HepG2 (cell line): ENCODE measurements around the gene COQ5. TPM values are rescaled to one million over a fixed set of nuclear protein-coding genes. Genes with fewer than 3 reads are reported as not detected.

Experiments used
- ATAC-seq: fragments of 200-7000 bp; cut with Tn5 transposase; 3 replicates; pipeline ENCODE4 v1.9.1; 2020; ENCODE audit warnings: mild to moderate bottlenecking, moderate library complexity
- BruUV-seq: library from RNA; stranded (reverse); fragments of 400-500 nt; replicated peaks from 2 replicates; lab custom pipeline; 2021; lab: Mats Ljungman, UMichigan
- CTCF ChIA-PET: fragments of 300-600 bp; formaldehyde crosslinking; extraction: SDS; loops from one replicate; lab custom pipeline; 2021; ENCODE audit warnings: low total read pairs, inconsistent platforms, low intra/inter-chr PET ratio; lab: Yijun Ruan, JAX
- POLR2A ChIA-PET: fragments of 350-600 bp; sonication (Branson Sonifier 250); formaldehyde crosslinking; loops from one replicate; lab custom pipeline; 2020; ENCODE audit warnings: antibody characterized with exemption, inconsistent platforms; lab: Yijun Ruan, JAX
- DNase-seq: peaks from one replicate; pipeline ENCODE4 v3.0.0-alpha.2; 2015; ENCODE audit warnings: low spot score
- FAIRE-seq: peaks from 3 replicates; lab custom pipeline; 2011; peaks lifted over from hg19 to GRCh38; lab: Jason Lieb, UNC
- H2AFZ ChIP-seq: one replicate; pipeline ENCODE4 v1.6.1; 2011; ENCODE audit warnings: low read length, inconsistent platforms
- H3K27ac ChIP-seq: fragments of 300-600 bp; 3 replicates; pipeline ENCODE4 v1.8.0; 2011; ENCODE audit warnings: mixed run types, mild to moderate bottlenecking, mixed read lengths, low read length, inconsistent platforms; ENCODE audit not compliant: insufficient read depth; ENCODE audit errors: extremely low read length
- H3K27me3 ChIP-seq, 2 experiments: fragments of 200-600 bp in 1 of 2; 2 replicates in 1 of 2; 3 replicates in 1 of 2; pipeline versions ENCODE4 v1.6.0 to v1.8.0; 2011; ENCODE audit warnings: low read length in 2 of 2, mild to moderate bottlenecking in 2 of 2, moderate library complexity in 2 of 2, inconsistent platforms in 1 of 2; ENCODE audit not compliant: insufficient read depth in 2 of 2, control insufficient read depth in 1 of 2
- H3K36me3 ChIP-seq, 2 experiments: fragments of 200-600 bp in 1 of 2; replicated peaks in 1 of 2; 2 replicates in 1 of 2; 3 replicates in 1 of 2; pipeline versions ENCODE4 v1.5.1 to v1.8.0; 2011; ENCODE audit warnings: low read length in 2 of 2, inconsistent platforms in 1 of 2; ENCODE audit not compliant: insufficient read depth in 2 of 2, control insufficient read depth in 1 of 2
- H3K4me1 ChIP-seq: 2 replicates; pipeline ENCODE4 v1.5.1; 2012; ENCODE audit warnings: low read length, inconsistent platforms; ENCODE audit not compliant: insufficient read depth
- H3K4me2 ChIP-seq: 2 replicates; pipeline ENCODE4 v1.6.0; 2011; ENCODE audit warnings: low read depth, low read length, inconsistent platforms
- H3K4me3 ChIP-seq, 3 experiments: fragments of 200-600 bp in 1 of 3; sonication (generic), shearing (Covaris generic) in 1 of 3; replicated peaks in 1 of 3; 2 replicates each; pipeline ENCODE4 v1.5.1; 2011 to 2016; ENCODE audit warnings: low read length in 3 of 3, inconsistent platforms in 2 of 3, low read depth in 2 of 3, mild to moderate bottlenecking in 2 of 3, control low read depth in 1 of 3, mixed read lengths in 1 of 3; ENCODE audit not compliant: insufficient read depth in 1 of 3
- H3K79me2 ChIP-seq: one replicate; pipeline ENCODE4 v1.6.1; 2011; ENCODE audit warnings: low read length, inconsistent platforms; ENCODE audit not compliant: insufficient read depth
- H3K9ac ChIP-seq: 2 replicates; pipeline ENCODE4 v1.6.0; 2011; ENCODE audit warnings: mild to moderate bottlenecking, low read depth, low read length, inconsistent platforms; ENCODE audit not compliant: insufficient read depth
- H3K9me3 ChIP-seq: 2 replicates; pipeline ENCODE4 v1.5.1; 2012; ENCODE audit warnings: mild to moderate bottlenecking, low read length
- H4K20me1 ChIP-seq: 2 replicates; pipeline ENCODE4 v1.6.0; 2011; ENCODE audit warnings: inconsistent platforms, mild to moderate bottlenecking, low read length, moderate library complexity; ENCODE audit not compliant: insufficient read depth
- CHD2 ChIP-seq: IDR thresholded peaks from 2 replicates; pipeline ENCODE4 v1.6.1; 2011; ENCODE audit warnings: low read depth, low read length, improper control_type of control experiment
- FOXK2 ChIP-seq: fragments of 450-650 bp; IDR thresholded peaks from 2 replicates; pipeline ENCODE4 v1.6.1; 2016
- GRHL1 ChIP-seq: sonication (generic); formaldehyde crosslinking; conservative IDR thresholded peaks from 2 replicates; pipeline ENCODE4 v1.8.0; 2022; ENCODE audit warnings: missing genetic modification reagents
- HDAC6 ChIP-seq: fragments of 200-600 bp; sonication (generic); IDR thresholded peaks from 2 replicates; pipeline ENCODE4 v1.7.0; 2017; ENCODE audit warnings: mild to moderate bottlenecking, antibody characterized with exemption, low read length, low read depth
- STAG1 ChIP-seq: sonication (generic); formaldehyde crosslinking; IDR thresholded peaks from 2 replicates; pipeline ENCODE4 v1.4.0; 2020; ENCODE audit warnings: missing genetic modification reagents
- ZBTB20 ChIP-seq: sonication (generic); formaldehyde crosslinking; IDR thresholded peaks from 2 replicates; pipeline ENCODE4 v1.8.1; 2023; ENCODE audit warnings: missing genetic modification reagents, low read depth, mild to moderate bottlenecking, borderline replicate concordance
- ZNF264 ChIP-seq: sonication (generic); formaldehyde crosslinking; IDR thresholded peaks from 2 replicates; pipeline ENCODE4 v1.4.0; 2020; ENCODE audit warnings: missing genetic modification reagents
- ZNF660 ChIP-seq: sonication (generic); formaldehyde crosslinking; IDR thresholded peaks from 2 replicates; pipeline ENCODE4 v1.5.1; 2020; ENCODE audit warnings: mild to moderate bottlenecking, low read depth, missing genetic modification reagents, borderline replicate concordance
- WGBS: methylation state at CpG from one replicate; pipeline ENCODE4 v1.1.6; 2017; ENCODE audit warnings: low lambda C conversion rate; 5-methylcytosine and 5-hydroxymethylcytosine counted together
- in situ Hi-C: cut with HindIII; loops from 2 replicates; pipeline ENCODE4 v1.10.0; 2017; ENCODE audit warnings: low pct_unique_long_range_greater_than_20kb; ENCODE audit not compliant: extremely low pct_ligation_motif_present
- intact Hi-C: fragments of 100-400 bp; cut with micrococcal nuclease; formaldehyde crosslinking; loops from one replicate; pipeline ENCODE4 v1.10.0; 2022; ENCODE audit not compliant: unreplicated experiment
- polyA plus RNA-seq, 8 experiments: library from polyadenylated mRNA; depleted of rRNA in 3 of 8; stranded (reverse) in 7 of 8; unstranded in 1 of 8; fragments of >200 nt; fragmentation: Illumina TruSeq in 4 of 8; extraction: Trizol in 4 of 8; gene quantifications; 2 replicates each; pipeline versions ENCODE4 v1.2.1 to v1.2.3, GENCODE V29; 2011 to 2016; ENCODE audit warnings: low read depth in 4 of 8, missing spikeins in 1 of 8, mixed read lengths in 1 of 8; ENCODE audit not compliant: insufficient read depth in 1 of 8
- total RNA-seq, 5 experiments: library from RNA; depleted of rRNA; stranded (reverse); fragments of >200 nt; fragmentation: Illumina TruSeq; extraction: Trizol; gene quantifications; 2 replicates each; pipeline ENCODE4 v1.2.3, GENCODE V29; 2016; ENCODE audit warnings: low read depth in 1 of 5
- TF ChIP-seq, protein P1 (sequence below): IDR thresholded peaks from 2 replicates; pipeline ENCODE4 v1.6.1; 2016; ENCODE audit warnings: low read depth
- TF ChIP-seq, protein P2 (sequence below): fragments of 450-650 bp; IDR thresholded peaks from 2 replicates; pipeline ENCODE4 v1.6.1; 2017; ENCODE audit warnings: mild to moderate bottlenecking

The COQ5 gene
- total and polyA plus RNA-seq, 2 of the 13 experiments (the other 11 are each of a cell fraction or from before 2014, with no cell fraction given) = 36.4 to 41.5 TPM

- WGBS = 94% methylated on average over 8 of the region's 8 CpGs
- TF ChIP-seq ZNF660 (CRISPR knock-in tag) (no peak), FOXK2 (no peak), GRHL1 (CRISPR knock-in tag) (no peak), ZNF264 (no peak), ZBTB20 (CRISPR knock-in tag) (no peak), HDAC6 (no peak), CHD2 (no peak)
- TF ChIP-seq, all 625 proteins: peak for 0
- in situ Hi-C loops = no loop called here
- no peak for FAIRE-seq
- no peak overlapping the region for H3K27ac ChIP-seq
- no peaks in the 10 kb centered on the region for H3K4me1 ChIP-seq
- no peaks in the 10 kb centered on the region for H3K9me3 ChIP-seq
- H3K79me2 ChIP-seq = no peaks in the 10 kb centered on the region
- no peak for DNase-seq
- H3K4me3 ChIP-seq = no peak overlapping the region
- BruUV-seq = no TSS peak
- peaks cover 4% of the 10 kb centered on the region; the same call in 1 of the 2 replicates for H4K20me1 ChIP-seq
- no peak for ATAC-seq
- H3K36me3 ChIP-seq = peaks cover 42 to 85% of the 10 kb centered on the region in 2 experiments
- CTCF ChIA-PET = no interaction called here
- no peak overlapping the region for H3K4me2 ChIP-seq
- no peaks in the 10 kb centered on the region for H3K27me3 ChIP-seq
- intact Hi-C loops = no loop called here
- H2AFZ ChIP-seq = no peak overlapping the region
- H3K9ac ChIP-seq = no peak overlapping the region
- POLR2A ChIA-PET = no interaction called here
Observed at GRCh38 chr12:120562906-120563305, 33.9 kb upstream of the COQ5 start.

GRCh38 chr12:120557589-120557988, 28.6 kb upstream of the COQ5 start:
- Histone ChIP-seq H4K20me1 (peaks cover 4% of the 10 kb centered on the region), H3K4me1 (no peaks in the 10 kb centered on the region), H3K9me3 (no peaks in the 10 kb centered on the region), H3K4me2 (no peak overlapping the region), H2AFZ (no peak overlapping the region), H3K79me2 (peaks cover under 1% of the 10 kb centered on the region), H3K9ac (no peak overlapping the region), H3K27ac (no peak overlapping the region), H3K27me3 (no peaks in the 10 kb centered on the region), H3K36me3 (peaks cover 31 to 74% of the 10 kb centered on the region in 2 experiments), H3K4me3 (no peak overlapping the region)
- intact Hi-C loops = no loop called here
- 98% methylated on average over 2 of the region's 2 CpGs for WGBS
- ATAC-seq = no peak
- no peak for FAIRE-seq
- no peak for DNase-seq
- POLR2A ChIA-PET = no interaction called here
- CTCF ChIA-PET = no interaction called here
- no TSS peak for BruUV-seq
- in situ Hi-C loops = no loop called here
- TF ChIP-seq, protein P1, sequence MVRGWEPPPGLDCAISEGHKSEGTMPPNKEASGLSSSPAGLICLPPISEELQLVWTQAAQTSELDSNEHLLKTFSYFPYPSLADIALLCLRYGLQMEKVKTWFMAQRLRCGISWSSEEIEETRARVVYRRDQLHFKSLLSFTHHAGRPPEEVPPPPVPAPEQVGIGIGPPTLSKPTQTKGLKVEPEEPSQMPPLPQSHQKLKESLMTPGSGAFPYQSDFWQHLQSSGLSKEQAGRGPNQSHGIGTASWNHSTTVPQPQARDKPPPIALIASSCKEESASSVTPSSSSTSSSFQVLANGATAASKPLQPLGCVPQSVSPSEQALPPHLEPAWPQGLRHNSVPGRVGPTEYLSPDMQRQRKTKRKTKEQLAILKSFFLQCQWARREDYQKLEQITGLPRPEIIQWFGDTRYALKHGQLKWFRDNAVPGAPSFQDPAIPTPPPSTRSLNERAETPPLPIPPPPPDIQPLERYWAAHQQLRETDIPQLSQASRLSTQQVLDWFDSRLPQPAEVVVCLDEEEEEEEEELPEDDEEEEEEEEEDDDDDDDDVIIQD (CRISPR knock-in tag) = no peak
- no peak for TF ChIP-seq GRHL1 (CRISPR knock-in tag)
- no peak for TF ChIP-seq STAG1 (CRISPR knock-in tag)
- TF ChIP-seq, protein P2, sequence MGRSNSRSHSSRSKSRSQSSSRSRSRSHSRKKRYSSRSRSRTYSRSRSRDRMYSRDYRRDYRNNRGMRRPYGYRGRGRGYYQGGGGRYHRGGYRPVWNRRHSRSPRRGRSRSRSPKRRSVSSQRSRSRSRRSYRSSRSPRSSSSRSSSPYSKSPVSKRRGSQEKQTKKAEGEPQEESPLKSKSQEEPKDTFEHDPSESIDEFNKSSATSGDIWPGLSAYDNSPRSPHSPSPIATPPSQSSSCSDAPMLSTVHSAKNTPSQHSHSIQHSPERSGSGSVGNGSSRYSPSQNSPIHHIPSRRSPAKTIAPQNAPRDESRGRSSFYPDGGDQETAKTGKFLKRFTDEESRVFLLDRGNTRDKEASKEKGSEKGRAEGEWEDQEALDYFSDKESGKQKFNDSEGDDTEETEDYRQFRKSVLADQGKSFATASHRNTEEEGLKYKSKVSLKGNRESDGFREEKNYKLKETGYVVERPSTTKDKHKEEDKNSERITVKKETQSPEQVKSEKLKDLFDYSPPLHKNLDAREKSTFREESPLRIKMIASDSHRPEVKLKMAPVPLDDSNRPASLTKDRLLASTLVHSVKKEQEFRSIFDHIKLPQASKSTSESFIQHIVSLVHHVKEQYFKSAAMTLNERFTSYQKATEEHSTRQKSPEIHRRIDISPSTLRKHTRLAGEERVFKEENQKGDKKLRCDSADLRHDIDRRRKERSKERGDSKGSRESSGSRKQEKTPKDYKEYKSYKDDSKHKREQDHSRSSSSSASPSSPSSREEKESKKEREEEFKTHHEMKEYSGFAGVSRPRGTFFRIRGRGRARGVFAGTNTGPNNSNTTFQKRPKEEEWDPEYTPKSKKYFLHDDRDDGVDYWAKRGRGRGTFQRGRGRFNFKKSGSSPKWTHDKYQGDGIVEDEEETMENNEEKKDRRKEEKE = no peak
